ENCODE data around the gene ZDHHC11. TPM values are rescaled to one million over a fixed set of nuclear protein-coding genes. Genes with fewer than 3 reads are reported as not detected.
A peak's percentile ranks its signal among the peaks of the same experiment; 100 is the strongest.

ZDHHC11 gene
- polyA plus RNA-seq, 1 donor (not counting 4 experiments of a cell fraction or from before 2014, with no cell fraction given) = 0.33 TPM

DNA sequence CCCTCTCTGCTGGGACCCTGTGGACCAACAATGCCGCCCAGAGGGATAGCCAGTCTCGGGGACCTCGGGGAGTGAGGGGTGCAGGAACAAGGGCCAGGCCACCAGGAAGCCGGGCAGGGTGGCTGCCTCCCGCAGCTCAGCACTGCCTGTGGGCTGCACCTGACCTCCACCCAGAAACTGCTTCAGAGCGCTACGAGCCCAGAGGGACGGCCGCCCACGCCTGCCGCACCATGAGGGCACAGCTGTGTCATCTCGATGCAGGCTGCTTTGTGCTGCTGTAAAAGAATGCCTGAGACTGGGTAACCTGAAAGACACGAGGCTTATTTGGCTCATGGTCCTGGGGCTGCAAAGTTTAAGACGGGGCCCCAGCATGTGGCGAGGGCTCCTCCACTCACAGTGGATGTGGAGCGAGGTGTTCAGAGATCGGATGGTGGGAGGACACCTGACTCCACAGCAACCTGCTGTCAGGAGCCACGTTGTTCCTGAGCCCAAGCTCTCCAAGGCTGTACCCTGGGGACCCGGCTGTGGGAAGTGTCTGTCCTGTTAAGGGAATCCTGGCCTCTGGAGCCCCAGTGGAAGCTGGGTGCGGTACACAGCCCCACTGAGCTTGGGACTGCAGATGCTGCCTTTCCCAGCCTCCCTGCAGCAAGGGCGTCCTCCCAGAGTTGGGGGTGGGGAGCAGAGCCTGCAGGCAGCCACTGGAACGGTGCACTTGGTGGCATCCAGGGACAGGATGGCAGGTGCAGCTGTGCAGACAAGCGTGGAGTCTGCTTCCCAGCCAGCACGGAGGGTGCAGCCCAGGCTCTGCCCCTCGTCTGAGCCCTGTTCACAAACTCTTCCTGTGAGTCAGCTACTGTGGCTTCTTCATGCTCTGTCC, 11.8 kb upstream of the ZDHHC11 start:
- no peaks in the 10 kb centered on the region for H3K79me2 ChIP-seq (ENCODE audit: control insufficient read depth, insufficient read depth, low read length)
- H2AFZ ChIP-seq (ENCODE audit: control insufficient read depth, low read length) = no peak overlapping the region
- no peaks in the 10 kb centered on the region for H3K27me3 ChIP-seq (ENCODE audit: control insufficient read depth, extremely low read depth, insufficient read depth, low read length)
- no peak overlapping the region for H3K4me3 ChIP-seq (ENCODE audit: control insufficient read depth in 2 of 3, extremely low read depth in 1 of 3, insufficient read depth in 2 of 3, low read depth in 1 of 3, low read length in 3 of 3)
- dilution Hi-C loops (cut with MboI; ENCODE audit: extremely low pct_ligation_motif_present, low sequenced_read_pairs) = no loop called here
- no peaks in the 10 kb centered on the region for H3K9me3 ChIP-seq (ENCODE audit: control insufficient read depth, low read depth, low read length)
- FAIRE-seq = no peak
- peaks cover 5% of the 10 kb centered on the region for H4K20me1 ChIP-seq (ENCODE audit: control insufficient read depth, extremely low read depth, insufficient read depth, low read length)
- no peak overlapping the region for H3K27ac ChIP-seq (ENCODE audit: control insufficient read depth, insufficient read depth, low read length)
- H3K9ac ChIP-seq (ENCODE audit: control insufficient read depth, extremely low read depth, insufficient read depth, low read length) = no peak overlapping the region
- no peak for TF ChIP-seq EZH2 (IDR thresholded peaks at IDR 0.05; ENCODE audit: low read length)
- TF ChIP-seq, protein P1, sequence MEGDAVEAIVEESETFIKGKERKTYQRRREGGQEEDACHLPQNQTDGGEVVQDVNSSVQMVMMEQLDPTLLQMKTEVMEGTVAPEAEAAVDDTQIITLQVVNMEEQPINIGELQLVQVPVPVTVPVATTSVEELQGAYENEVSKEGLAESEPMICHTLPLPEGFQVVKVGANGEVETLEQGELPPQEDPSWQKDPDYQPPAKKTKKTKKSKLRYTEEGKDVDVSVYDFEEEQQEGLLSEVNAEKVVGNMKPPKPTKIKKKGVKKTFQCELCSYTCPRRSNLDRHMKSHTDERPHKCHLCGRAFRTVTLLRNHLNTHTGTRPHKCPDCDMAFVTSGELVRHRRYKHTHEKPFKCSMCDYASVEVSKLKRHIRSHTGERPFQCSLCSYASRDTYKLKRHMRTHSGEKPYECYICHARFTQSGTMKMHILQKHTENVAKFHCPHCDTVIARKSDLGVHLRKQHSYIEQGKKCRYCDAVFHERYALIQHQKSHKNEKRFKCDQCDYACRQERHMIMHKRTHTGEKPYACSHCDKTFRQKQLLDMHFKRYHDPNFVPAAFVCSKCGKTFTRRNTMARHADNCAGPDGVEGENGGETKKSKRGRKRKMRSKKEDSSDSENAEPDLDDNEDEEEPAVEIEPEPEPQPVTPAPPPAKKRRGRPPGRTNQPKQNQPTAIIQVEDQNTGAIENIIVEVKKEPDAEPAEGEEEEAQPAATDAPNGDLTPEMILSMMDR (optimal IDR thresholded peaks at IDR 0.05 in 1 of 3, IDR thresholded peaks at IDR 0.05 in 1 of 3, conservative IDR thresholded peaks at IDR 0.05 in 1 of 3; ENCODE audit: extremely low read depth in 1 of 3, insufficient read depth in 2 of 3, low read length in 3 of 3) = no peak
- no peaks in the 10 kb centered on the region for H3K9me1 ChIP-seq (ENCODE audit: control insufficient read depth, extremely low read depth, insufficient read depth, low read length)
- H3K36me3 ChIP-seq (ENCODE audit: control insufficient read depth in 2 of 2, extremely low read depth in 1 of 2, insufficient read depth in 2 of 2, low read length in 2 of 2) = peaks cover 17 to 29% of the 10 kb centered on the region in 2 experiments
- H3K4me2 ChIP-seq (ENCODE audit: control insufficient read depth, extremely low read depth, insufficient read depth, low read depth, low read length) = no peak overlapping the region
- DNase-seq (ENCODE audit: low read depth, low spot score) = no peak
- H3K4me1 ChIP-seq (ENCODE audit: control insufficient read depth, extremely low read depth, insufficient read depth, low read length) = peaks cover 7% of the 10 kb centered on the region

DNA sequence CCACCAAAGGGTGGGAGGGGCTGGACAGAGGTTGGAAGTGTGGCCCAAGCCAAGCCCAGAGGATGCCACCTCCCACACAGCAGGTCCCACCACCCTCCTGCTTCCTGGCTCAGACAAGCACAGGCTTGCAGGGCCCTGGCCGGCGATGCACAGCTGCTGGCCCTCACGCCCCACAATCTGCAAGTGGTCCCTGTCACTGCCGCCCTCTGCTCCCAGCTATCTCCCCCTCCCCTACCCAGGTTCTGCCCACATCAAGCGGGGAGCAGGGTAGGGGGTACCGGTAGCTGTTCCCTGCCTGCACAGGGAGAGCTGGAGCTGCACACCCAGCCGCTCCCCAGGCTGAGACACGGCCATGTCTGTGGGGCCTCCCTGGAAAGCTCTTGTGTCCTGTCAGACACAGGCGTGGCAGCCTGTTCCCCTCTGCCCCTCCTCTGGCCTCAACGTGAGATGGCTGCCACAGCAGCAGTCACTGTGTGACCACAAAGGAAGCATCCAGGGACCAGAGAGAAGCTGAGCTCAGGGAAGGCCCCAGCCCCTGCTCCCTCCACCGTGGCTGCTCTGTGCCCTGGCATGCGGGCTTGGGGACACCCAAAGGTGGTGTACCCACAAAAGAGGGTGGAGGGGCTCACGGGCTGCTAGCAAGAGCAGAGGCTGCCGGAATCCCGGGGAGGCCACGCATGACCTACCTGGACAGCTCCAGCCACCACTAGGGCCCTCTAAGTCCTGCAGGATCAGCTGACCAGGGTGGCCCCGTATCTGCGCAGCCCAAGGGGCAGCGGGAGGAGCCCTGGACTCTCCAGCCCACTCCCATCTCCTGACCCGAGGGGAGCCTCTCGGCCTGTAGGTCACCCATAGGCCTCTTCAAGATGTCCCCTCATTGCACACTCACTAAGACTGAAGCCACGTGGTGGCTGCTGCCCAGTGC, 10.9 kb upstream of the ZDHHC11 start:
- peaks cover 15 to 23% of the 10 kb centered on the region in 2 experiments for H3K36me3 ChIP-seq (ENCODE audit: control insufficient read depth in 2 of 2, extremely low read depth in 1 of 2, insufficient read depth in 2 of 2, low read length in 2 of 2)

More for the DNA sequence above, 10.9 kb upstream of the ZDHHC11 start:
- H3K9me3 ChIP-seq (ENCODE audit: control insufficient read depth, low read depth, low read length) = no peaks in the 10 kb centered on the region
- H3K9me1 ChIP-seq (ENCODE audit: control insufficient read depth, extremely low read depth, insufficient read depth, low read length) = no peaks in the 10 kb centered on the region
- H3K79me2 ChIP-seq (ENCODE audit: control insufficient read depth, insufficient read depth, low read length) = no peaks in the 10 kb centered on the region
- TF ChIP-seq EZH2 (IDR thresholded peaks at IDR 0.05; ENCODE audit: low read length) = no peak
- TF ChIP-seq, protein P1 (optimal IDR thresholded peaks at IDR 0.05 in 1 of 3, IDR thresholded peaks at IDR 0.05 in 1 of 3, conservative IDR thresholded peaks at IDR 0.05 in 1 of 3; ENCODE audit: extremely low read depth in 1 of 3, insufficient read depth in 2 of 3, low read length in 3 of 3) = no peak
- H3K9ac ChIP-seq (ENCODE audit: control insufficient read depth, extremely low read depth, insufficient read depth, low read length) = no peak overlapping the region
- H3K4me1 ChIP-seq (ENCODE audit: control insufficient read depth, extremely low read depth, insufficient read depth, low read length) = peaks cover 7% of the 10 kb centered on the region
- H3K4me2 ChIP-seq (ENCODE audit: control insufficient read depth, extremely low read depth, insufficient read depth, low read depth, low read length) = peak overlapping the region; percentile 14
- FAIRE-seq (no peak), DNase-seq (ENCODE audit: low read depth, low spot score) (no peak)
- peaks cover 5% of the 10 kb centered on the region for H4K20me1 ChIP-seq (ENCODE audit: control insufficient read depth, extremely low read depth, insufficient read depth, low read length)
- dilution Hi-C loops (cut with MboI; ENCODE audit: extremely low pct_ligation_motif_present, low sequenced_read_pairs) = no loop called here
- H3K27ac ChIP-seq (ENCODE audit: control insufficient read depth, insufficient read depth, low read length) = no peak overlapping the region
- no peak overlapping the region for H2AFZ ChIP-seq (ENCODE audit: control insufficient read depth, low read length)
- H3K4me3 ChIP-seq (ENCODE audit: control insufficient read depth in 2 of 3, extremely low read depth in 1 of 3, insufficient read depth in 2 of 3, low read depth in 1 of 3, low read length in 3 of 3) = no peak overlapping the region
- H3K27me3 ChIP-seq (ENCODE audit: control insufficient read depth, extremely low read depth, insufficient read depth, low read length) = no peaks in the 10 kb centered on the region

All from keratinocyte (primary cell).